Jurkat, Clone E6-1 (cell line): ENCODE measurements around the gene HHATL.

Experiments
- DNase-seq: peaks from one replicate; pipeline ENCODE4 v3.0.0-alpha.2; 2011; ENCODE audit warnings: low read depth, low spot score
- H3K4me3 ChIP-seq: 2 replicates; pipeline ENCODE4 v1.5.1; 2011; ENCODE audit warnings: mild to moderate bottlenecking, low read length, control low read depth, moderate library complexity

Gene HHATL

DNA sequence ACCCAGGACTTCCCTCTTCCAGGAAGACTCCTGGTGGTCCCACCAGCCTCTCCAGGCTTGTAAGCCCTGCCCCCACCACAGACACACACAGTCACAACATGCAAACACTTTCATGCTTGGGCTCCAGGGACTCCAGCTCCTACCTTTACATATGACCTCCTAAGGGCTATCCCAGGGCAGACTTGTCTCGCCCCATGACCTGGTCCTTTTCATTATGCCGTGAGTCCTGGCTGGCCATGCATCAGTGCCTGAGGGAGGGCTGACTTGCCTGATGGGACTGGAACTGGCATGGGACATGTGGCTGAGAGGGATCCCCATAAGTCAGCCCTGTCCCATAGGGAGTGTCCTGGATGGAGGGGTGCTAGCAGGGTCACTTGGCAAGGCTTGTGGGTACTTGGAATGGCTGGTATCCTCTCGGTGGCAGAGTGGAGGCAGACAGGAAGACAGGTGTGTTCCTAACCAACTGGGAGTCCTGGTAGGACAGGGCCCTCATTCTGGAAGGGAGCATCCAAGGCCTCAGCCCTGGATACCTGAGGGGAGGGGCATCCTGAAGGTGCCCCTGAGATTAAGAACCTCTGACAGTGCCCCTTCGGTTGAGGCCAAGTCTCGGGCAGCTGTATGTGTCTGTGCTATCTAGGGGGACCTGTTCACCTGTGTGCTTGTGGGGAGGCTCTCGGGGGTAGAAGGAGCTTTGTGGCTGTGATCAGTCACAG lies 540 bp upstream of the HHATL start:
- H3K4me3 ChIP-seq: no peak overlapping the region
- no peak for DNase-seq

- DNase-seq: peak; percentile 37
- H3K4me3 ChIP-seq: no peak overlapping the region
These were observed 1.1 kb downstream of the HHATL start for GRCh38 chr3:42701371-42702065.

GRCh38 chr3:42700366-42701288 lies 2.0 kb downstream of the HHATL start:
- no peak for DNase-seq
- no peak overlapping the region for H3K4me3 ChIP-seq

DNA sequence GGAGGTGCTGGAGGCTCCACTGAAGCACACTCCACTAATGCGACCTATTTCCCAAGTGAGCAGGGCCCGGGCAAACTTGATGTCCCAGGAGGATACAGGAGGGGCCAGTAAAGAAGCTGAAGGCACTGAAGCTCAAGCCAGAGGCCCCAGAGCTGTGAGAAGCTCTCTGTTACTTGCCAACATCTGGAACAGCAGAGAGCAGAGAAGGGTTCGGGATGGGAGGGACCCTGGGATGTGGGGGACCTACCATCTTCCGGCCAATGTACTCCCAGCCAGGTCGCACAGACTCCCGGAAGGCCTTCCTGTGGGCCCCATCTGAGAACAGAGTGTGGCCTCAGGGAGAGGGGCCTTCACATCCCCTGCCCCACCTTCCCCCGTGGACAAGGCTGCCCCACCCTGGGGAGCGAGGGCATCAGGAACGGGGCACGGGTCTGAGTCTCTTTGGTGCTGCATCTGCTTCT lies 3.1 kb downstream of the HHATL start:
- no peak overlapping the region for H3K4me3 ChIP-seq
- DNase-seq: no peak

- no peak for DNase-seq
- H3K4me3 ChIP-seq: no peak overlapping the region
These were observed 3.7 kb downstream of the HHATL start for GRCh38 chr3:42698911-42699230.

GRCh38 chr3:42698216-42698910 lies 4.2 kb downstream of the HHATL start:
- no peak overlapping the region for H3K4me3 ChIP-seq
- DNase-seq: no peak

DNA sequence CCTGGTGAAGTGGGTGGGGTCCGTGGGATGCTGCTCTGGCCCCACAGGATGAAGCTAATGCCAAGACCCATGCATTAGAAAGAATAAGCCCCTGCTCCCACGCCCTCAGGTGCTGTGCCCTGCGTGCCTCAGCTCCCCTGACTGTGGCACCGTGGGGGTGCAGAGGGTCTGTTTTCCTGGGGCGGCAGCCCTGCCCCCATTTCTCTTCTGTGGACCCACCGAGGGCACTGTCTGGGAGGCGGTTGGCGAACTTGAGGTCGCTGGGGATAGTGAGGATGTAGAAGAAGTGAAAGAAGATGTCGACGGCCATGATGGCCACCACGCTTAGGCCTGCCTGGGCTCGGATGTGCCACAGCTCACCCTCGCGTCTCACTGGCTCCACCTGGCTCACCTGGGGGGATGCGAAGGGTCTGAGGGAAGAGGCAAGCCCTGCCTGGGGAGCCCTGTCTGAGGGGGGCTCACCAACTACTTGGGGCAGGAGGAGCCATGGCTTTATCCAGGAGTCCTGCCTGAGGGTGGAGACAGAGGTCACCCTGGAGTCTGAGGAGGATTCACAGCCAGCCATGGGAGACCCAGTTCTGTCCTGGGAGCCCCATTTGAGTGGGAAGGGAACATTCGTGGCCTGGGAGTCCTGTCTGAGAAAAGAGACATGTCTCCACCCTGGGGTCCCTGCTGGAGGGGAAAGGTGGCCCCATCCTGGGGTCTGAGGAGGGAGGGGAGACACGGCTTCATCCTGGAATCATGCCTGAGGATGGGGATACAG lies 5.1 kb downstream of the HHATL start:
- no peak for DNase-seq

GRCh38 chr3:42696356-42697288 lies 6.0 kb downstream of the HHATL start:
- DNase-seq: no peak
- H3K4me3 ChIP-seq: no peak overlapping the region

More for the DNA sequence above, 5.1 kb downstream of the HHATL start:
- H3K4me3 ChIP-seq: no peak overlapping the region

DNA sequence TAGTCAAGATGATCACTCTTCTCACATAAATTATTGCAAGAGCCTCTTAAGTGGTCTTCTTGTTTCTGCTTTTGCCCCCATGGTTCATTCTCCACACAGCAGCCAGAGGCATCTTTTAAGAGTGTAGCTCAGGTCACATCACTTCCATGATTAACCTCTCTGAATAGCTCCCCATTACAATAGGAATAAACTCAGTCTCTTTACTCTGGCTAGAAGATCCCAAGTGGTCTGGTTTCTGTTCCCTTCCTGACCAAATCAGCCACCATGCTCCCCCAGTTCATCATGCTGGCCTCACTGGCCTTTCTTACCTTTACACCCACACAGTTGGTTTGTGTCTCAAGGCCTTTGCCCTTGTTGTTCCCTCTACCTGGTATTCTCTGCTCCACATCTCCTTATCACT lies 8.2 kb downstream of the HHATL start:
- no peak overlapping the region for H3K4me3 ChIP-seq
- DNase-seq: no peak

GRCh38 chr3:42693530-42693930 lies 9.1 kb downstream of the HHATL start:
- no peak overlapping the region for H3K4me3 ChIP-seq
- no peak for DNase-seq

DNA sequence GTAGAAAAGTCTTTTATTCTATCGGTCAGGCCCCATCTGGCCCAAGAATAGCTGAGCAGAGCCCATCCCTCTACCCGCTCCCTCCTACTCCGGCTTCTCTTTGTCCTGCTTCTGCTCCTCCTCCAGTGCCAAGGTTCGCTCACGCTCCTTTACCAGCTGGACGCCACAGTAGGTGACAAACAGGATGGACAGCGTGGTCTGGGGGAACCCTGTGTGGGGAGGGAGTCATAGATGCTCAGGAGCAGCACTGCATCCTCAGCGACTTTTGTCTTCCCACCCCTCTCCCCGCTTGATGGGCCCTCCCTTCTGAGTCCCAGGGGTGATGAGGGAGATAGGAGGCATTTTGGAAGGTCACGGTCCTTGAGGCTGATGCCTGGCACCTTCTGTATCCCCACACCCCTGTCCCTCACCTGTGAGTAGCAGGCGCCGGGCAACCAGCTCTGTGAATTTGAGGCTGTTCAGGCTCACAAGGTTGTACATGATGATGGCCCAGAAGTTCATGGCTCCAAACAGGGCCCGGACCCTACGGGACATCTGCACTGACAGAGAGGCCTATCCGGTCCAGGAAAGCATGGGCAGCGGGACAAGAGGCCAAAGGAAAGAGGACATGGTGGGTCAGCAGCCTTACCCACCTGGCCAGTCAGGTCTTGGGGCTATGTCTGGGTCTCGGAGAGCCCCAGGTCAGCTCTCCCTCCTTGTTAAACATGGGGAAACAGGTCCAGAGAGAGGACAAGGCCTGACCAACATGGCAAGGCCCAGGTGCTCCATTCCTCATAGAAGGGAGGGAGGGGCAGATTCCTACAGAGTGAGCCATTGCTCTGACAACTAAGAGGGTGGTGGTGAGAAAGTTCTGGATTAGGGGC lies 9.7 kb downstream of the HHATL start:
- no peak for DNase-seq
- no peak overlapping the region for H3K4me3 ChIP-seq

DNA sequence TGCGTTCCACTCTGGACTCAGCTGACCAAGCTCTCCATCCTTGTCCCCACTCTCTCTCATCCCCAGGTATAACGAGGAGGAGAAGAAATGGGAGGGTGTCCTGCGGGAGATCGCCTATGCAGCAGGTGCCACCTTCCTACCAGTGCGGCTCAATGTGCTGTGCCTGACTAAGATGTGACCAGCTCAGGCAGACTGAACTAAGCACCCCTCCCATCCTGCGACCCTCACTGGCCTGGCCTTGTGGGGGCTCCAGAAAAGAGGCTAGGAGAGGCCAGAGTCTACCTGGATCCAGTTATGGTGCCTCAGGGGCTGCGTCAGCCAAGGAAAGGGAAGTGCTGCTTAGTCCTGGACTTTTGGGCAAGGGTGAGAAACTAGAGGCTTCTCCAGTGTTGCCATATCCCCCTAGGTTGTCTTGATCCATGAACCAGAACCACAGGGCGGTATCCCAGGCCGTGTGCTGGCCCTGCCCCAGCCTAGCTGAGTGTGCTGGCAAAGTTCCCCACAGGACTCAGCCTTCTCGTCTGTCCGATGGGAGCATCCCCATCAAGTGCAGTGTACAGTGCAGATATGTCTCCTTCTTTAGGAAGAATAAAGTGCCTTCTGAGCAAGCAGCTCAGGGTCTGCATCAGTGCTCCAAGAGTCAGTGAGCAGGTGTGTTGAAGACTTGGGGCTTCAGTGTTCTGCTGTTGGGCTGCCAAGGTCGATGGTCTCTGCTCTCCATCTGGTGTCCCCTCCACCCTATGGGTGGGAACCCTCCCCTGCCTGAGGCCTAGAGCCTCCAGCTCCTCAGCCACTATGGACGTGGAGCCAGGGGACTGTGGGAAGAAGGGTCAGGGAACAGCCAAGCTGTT lies 10.6 kb downstream of the HHATL start:
- DNase-seq: no peak
- no peak overlapping the region for H3K4me3 ChIP-seq

DNA sequence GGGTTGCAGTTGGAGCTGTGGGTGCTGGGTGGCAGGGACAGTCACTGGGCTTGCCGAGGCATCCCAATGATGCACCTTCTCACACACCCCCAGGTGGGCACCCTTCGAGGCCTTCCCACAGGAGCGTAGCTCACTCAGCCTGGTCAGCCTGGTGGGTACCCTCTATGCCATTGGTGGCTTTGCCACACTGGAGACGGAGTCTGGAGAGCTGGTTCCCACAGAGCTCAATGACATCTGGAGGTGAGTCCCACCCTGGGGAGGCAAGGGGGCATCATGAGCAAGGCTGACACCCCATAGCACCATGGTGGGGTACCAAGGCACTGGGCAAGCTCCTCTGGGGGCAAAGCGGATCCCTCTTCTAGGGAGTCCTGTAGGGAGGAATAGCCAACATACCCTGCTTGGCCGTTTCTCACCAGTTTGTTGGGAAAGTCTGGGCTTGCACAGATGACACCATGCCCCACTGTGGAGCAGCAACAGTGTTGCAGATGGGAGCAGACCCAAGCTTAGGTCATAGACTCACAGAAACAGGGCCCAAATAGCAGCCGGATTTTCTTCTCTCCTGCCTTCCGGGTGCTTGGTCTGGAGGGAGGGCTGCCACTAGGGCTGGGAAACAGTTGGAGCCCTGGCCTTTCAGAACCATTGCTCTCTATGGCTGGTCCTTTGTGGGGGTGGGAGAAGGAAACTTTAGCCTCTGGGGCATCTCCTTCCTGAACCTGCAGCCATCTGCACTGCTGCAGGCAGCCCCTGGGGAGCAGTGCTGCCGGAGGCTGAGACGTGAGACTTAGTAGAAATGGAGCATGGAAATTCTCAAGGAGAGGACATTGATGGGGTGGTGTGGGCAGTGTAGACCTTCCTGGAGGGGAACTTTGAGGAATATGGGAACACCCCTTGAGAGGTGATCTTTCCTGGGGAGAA lies 11.6 kb downstream of the HHATL start:
- no peak for DNase-seq
- H3K4me3 ChIP-seq: no peak overlapping the region

DNA sequence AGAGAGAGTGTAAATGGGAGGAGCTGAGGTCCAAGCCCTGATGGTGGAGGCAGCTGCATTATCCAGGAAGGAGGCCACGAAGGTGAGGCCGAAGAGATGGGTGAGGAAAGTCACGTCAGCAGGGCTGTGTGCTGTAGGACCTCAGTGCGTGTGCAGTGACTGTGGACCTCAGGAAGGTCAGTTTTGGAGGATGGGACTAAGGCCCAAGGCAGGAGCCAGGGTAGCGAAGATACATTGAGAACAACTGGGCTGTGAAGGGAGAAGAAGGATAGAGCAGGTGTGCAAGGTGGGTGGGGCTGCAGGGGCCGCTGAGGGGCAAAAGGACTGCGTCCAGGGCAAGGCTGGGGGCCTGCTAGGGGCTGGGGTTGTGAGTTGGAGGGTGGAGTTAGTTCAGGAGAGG lies 12.4 kb downstream of the HHATL start:
- DNase-seq: no peak
- no peak overlapping the region for H3K4me3 ChIP-seq

GRCh38 chr3:42689421-42690014 lies 13.1 kb downstream of the HHATL start:
- no peak overlapping the region for H3K4me3 ChIP-seq
- DNase-seq: no peak
